ENCODE results near the gene NR6A1. TPM values are rescaled to one million over a fixed set of nuclear protein-coding genes. Genes with fewer than 3 reads are reported as not detected.

NR6A1 gene
- total and polyA plus RNA-seq, 2 of the 13 experiments (the other 11 are each of a cell fraction or from before 2014, with no cell fraction given) = 28.1 to 31.5 TPM

DNA sequence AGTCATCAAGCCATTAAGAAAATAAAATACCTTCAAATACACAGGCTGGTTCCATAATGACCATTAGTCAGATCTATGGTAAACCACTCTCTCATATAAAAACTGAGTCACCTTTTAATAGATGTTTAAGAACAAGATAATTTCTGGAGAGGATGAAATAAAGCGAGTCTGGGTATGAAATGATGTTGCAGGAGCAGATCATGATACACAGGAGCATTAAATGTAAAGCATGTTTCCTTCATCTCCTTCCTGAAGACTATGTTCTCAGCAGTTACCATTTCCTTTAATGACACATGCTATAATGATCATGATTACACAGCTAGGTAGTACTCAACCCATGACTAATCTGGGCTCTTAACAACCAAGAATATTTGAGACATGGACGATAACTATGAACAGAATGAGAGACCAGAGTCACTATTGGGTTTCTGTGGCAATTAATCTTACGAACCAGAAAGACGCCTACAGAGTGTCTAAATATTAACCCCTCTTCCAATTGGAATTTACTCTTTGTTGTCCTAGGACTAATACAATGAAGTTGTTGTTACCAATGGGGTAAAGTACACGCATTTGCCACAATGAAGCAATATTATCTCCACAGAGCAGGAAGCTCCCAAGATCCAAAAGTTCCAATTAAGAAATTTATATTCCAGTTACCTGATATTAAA lies 105.6 kb downstream of the NR6A1 start (continued):
- TF ChIP-seq, protein P1, sequence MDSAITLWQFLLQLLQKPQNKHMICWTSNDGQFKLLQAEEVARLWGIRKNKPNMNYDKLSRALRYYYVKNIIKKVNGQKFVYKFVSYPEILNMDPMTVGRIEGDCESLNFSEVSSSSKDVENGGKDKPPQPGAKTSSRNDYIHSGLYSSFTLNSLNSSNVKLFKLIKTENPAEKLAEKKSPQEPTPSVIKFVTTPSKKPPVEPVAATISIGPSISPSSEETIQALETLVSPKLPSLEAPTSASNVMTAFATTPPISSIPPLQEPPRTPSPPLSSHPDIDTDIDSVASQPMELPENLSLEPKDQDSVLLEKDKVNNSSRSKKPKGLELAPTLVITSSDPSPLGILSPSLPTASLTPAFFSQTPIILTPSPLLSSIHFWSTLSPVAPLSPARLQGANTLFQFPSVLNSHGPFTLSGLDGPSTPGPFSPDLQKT (CRISPR knock-in tag; IDR thresholded peaks at IDR 0.05; ENCODE audit: borderline replicate concordance) = no peak
- peak; percentile 76; the same call in 1 of the 2 replicates for TF ChIP-seq ZNF652 (CRISPR knock-in tag; IDR thresholded peaks at IDR 0.05; ENCODE audit: borderline replicate concordance, low read depth)
- no peak for TF ChIP-seq ZNF878 (CRISPR knock-in tag; IDR thresholded peaks at IDR 0.05)
- no peak for TF ChIP-seq SRSF4 (IDR thresholded peaks at IDR 0.05; ENCODE audit: low read depth, low read length, poor library complexity, severe bottlenecking)
- no peak for TF ChIP-seq PLRG1 (conservative IDR thresholded peaks at IDR 0.05)
- no peak for TF ChIP-seq RBM22 (optimal IDR thresholded peaks at IDR 0.05; ENCODE audit: low read length)
- TF ChIP-seq MAF1 (CRISPR knock-in tag; IDR thresholded peaks at IDR 0.05; ENCODE audit: borderline replicate concordance) = no peak
- TF ChIP-seq, protein P2, sequence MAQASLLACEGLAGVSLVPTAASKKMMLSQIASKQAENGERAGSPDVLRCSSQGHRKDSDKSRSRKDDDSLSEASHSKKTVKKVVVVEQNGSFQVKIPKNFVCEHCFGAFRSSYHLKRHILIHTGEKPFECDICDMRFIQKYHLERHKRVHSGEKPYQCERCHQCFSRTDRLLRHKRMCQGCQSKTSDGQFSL (CRISPR knock-in tag; IDR thresholded peaks at IDR 0.05) = no peak
- no peak for TF ChIP-seq SPEN (CRISPR knock-in tag; IDR thresholded peaks at IDR 0.05; ENCODE audit: low read depth)
- TF ChIP-seq, protein P3, sequence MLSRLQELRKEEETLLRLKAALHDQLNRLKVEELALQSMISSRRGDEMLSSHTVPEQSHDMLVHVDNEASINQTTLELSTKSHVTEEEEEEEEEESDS (CRISPR knock-in tag; IDR thresholded peaks at IDR 0.05; ENCODE audit: borderline replicate concordance) = no peak
- no peak for TF ChIP-seq PRMT3 (CRISPR knock-in tag; IDR thresholded peaks at IDR 0.05; ENCODE audit: borderline replicate concordance, low read depth)
- TF ChIP-seq ZNF251 (CRISPR knock-in tag; IDR thresholded peaks at IDR 0.05) = no peak
- TF ChIP-seq ZNF234 (CRISPR knock-in tag; conservative IDR thresholded peaks at IDR 0.05) = no peak
- no peak for TF ChIP-seq ZMYM3 (CRISPR knock-in tag; IDR thresholded peaks at IDR 0.05)
- no peak for TF ChIP-seq KDM5A (IDR thresholded peaks at IDR 0.05; ENCODE audit: borderline replicate concordance, low read length)
- no peak for TF ChIP-seq ZNF619 (CRISPR knock-in tag; IDR thresholded peaks at IDR 0.05)
- no peak for TF ChIP-seq SP140L (CRISPR knock-in tag; IDR thresholded peaks at IDR 0.05; ENCODE audit: borderline replicate concordance)
- TF ChIP-seq IKZF1 (IDR thresholded peaks at IDR 0.05) = no peak
- TF ChIP-seq KDM6A (CRISPR knock-in tag; IDR thresholded peaks at IDR 0.05; ENCODE audit: low read depth) = peak; percentile 43; the same call in 1 of the 2 replicates
- peak; percentile 54; the same call in 1 of the 2 replicates for TF ChIP-seq HDAC2 (CRISPR knock-in tag; IDR thresholded peaks at IDR 0.05)
- TF ChIP-seq SNAPC2 (CRISPR knock-in tag; IDR thresholded peaks at IDR 0.05) = no peak
- TF ChIP-seq, protein P4, sequence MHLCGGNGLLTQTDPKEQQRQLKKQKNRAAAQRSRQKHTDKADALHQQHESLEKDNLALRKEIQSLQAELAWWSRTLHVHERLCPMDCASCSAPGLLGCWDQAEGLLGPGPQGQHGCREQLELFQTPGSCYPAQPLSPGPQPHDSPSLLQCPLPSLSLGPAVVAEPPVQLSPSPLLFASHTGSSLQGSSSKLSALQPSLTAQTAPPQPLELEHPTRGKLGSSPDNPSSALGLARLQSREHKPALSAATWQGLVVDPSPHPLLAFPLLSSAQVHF (CRISPR knock-in tag; IDR thresholded peaks at IDR 0.05) = no peak
- no peak for TF ChIP-seq HHEX (CRISPR knock-in tag; IDR thresholded peaks at IDR 0.05)
- TF ChIP-seq ZNF460 (CRISPR knock-in tag; IDR thresholded peaks at IDR 0.05; ENCODE audit: borderline replicate concordance) = no peak
- no peak for TF ChIP-seq NONO (IDR thresholded peaks at IDR 0.05)
- TF ChIP-seq NONO (CRISPR knock-in tag; conservative IDR thresholded peaks at IDR 0.05) = no peak
- TF ChIP-seq MED1 (CRISPR knock-in tag; IDR thresholded peaks at IDR 0.05) = no peak
- TF ChIP-seq FOXJ3 (CRISPR knock-in tag; IDR thresholded peaks at IDR 0.05; ENCODE audit: borderline replicate concordance) = peak; percentile 59; the same call in 1 of the 2 replicates
- TF ChIP-seq ZBTB8A (CRISPR knock-in tag; IDR thresholded peaks at IDR 0.05; ENCODE audit: borderline replicate concordance, low read depth) = no peak
- no peak for TF ChIP-seq CC2D1A (CRISPR knock-in tag; IDR thresholded peaks at IDR 0.05)
- peak; percentile 63; the same call in 1 of the 2 replicates for TF ChIP-seq CHD4 (IDR thresholded peaks at IDR 0.05; ENCODE audit: borderline replicate concordance, low read length)
- no peak for TF ChIP-seq ZNF101 (CRISPR knock-in tag; IDR thresholded peaks at IDR 0.05; ENCODE audit: borderline replicate concordance, low read depth)
